H1 (cell line): Measurements from ENCODE around the gene ZNF584. TPM values are rescaled to one million over a fixed set of nuclear protein-coding genes. Genes with fewer than 3 reads are reported as not detected.
A peak's percentile ranks its signal among the peaks of the same experiment; 100 is the strongest.

Experiments used
- CTCF ChIA-PET: fragments of 300-600 bp; sonication (Branson Sonifier 250); formaldehyde crosslinking; loops from one replicate; lab custom pipeline; 2021; ENCODE audit not compliant: partially characterized antibody; lab: Charles Lee
- POLR2A ChIA-PET: fragments of 300-600 bp; sonication (Branson Sonifier 250); formaldehyde crosslinking; loops from one replicate; lab custom pipeline; 2021; ENCODE audit warnings: inconsistent platforms; ENCODE audit not compliant: partially characterized antibody; lab: Charles Lee
- DNase-seq, 2 experiments: peaks; one replicate each; pipeline versions ENCODE4 v3.0.0 to v3.0.0-alpha.2; 2010 to 2022; ENCODE audit warnings: low spot score in 2 of 2, low read depth in 1 of 2, mixed read lengths in 1 of 2
- FAIRE-seq: peaks from 2 replicates; lab custom pipeline; 2011; peaks lifted over from hg19 to GRCh38; lab: Jason Lieb, UNC
- H2AFZ ChIP-seq: 2 replicates; pipeline ENCODE4 v1.8.1; 2012; ENCODE audit warnings: low read length, inconsistent platforms
- H2AK5ac ChIP-seq: 2 replicates; pipeline ENCODE4 v1.6.1; 2013; ENCODE audit warnings: low read depth, low read length
- H2BK120ac ChIP-seq: replicated peaks from 2 replicates; pipeline ENCODE3; 2013; ENCODE audit warnings: low read depth, low read length, inconsistent platforms
- H2BK12ac ChIP-seq: 2 replicates; pipeline ENCODE4 v1.6.1; 2013; ENCODE audit warnings: low read depth, low read length
- H2BK15ac ChIP-seq: 2 replicates; pipeline ENCODE4 v1.6.1; 2013; ENCODE audit warnings: low read length
- H2BK20ac ChIP-seq: 2 replicates; pipeline ENCODE4 v1.6.1; 2013; ENCODE audit warnings: low read length
- H2BK5ac ChIP-seq: 2 replicates; pipeline ENCODE4 v1.6.1; 2013; ENCODE audit warnings: low read depth, low read length
- H3K14ac ChIP-seq: 2 replicates; pipeline ENCODE4 v1.6.1; 2013; ENCODE audit warnings: inconsistent platforms; ENCODE audit not compliant: insufficient read length
- H3K18ac ChIP-seq: 2 replicates; pipeline ENCODE4 v1.6.1; 2013; ENCODE audit warnings: low read length; ENCODE audit errors: extremely low read depth
- H3K23ac ChIP-seq: 2 replicates; pipeline ENCODE4 v1.6.1; 2013; ENCODE audit warnings: inconsistent platforms; ENCODE audit not compliant: insufficient read length
- H3K23me2 ChIP-seq: 2 replicates; pipeline ENCODE4 v1.6.1; 2013; ENCODE audit warnings: low read depth, low read length
- H3K27ac ChIP-seq: 2 replicates; pipeline ENCODE4 v1.6.1; 2011; ENCODE audit warnings: low read depth, low read length, inconsistent platforms
- H3K27me3 ChIP-seq, 4 experiments: replicated peaks in 1 of 4; 1 replicate in 1 of 4; 2 replicates in 3 of 4; pipeline versions ENCODE4 v1.6.1 to v1.8.1; 2011 to 2013; ENCODE audit warnings: low read length in 3 of 4, mild to moderate bottlenecking in 3 of 4, inconsistent platforms in 2 of 4, mixed read lengths in 2 of 4, moderate library complexity in 1 of 4; ENCODE audit not compliant: control insufficient read depth in 3 of 4, insufficient read depth in 3 of 4; ENCODE audit errors: extremely low read depth in 1 of 4
- H3K36me3 ChIP-seq, 4 experiments: 2 replicates each; pipeline versions ENCODE4 v1.6.1 to v1.8.1; 2011 to 2013; ENCODE audit warnings: mild to moderate bottlenecking in 4 of 4, low read length in 3 of 4, moderate library complexity in 2 of 4, control low read depth in 1 of 4, inconsistent platforms in 1 of 4; ENCODE audit not compliant: insufficient read depth in 4 of 4, control insufficient read depth in 2 of 4
- H3K4ac ChIP-seq: replicated peaks from 2 replicates; pipeline ENCODE3; 2013; ENCODE audit warnings: low read length, low read depth, mixed read lengths, inconsistent platforms; ENCODE audit not compliant: insufficient read length
- H3K4me1 ChIP-seq, 4 experiments: replicated peaks in 1 of 4; 1 replicate in 1 of 4; 2 replicates in 3 of 4; pipeline versions ENCODE4 v1.6.1 to v1.8.1; 2011 to 2013; ENCODE audit warnings: low read length in 3 of 4, inconsistent platforms in 2 of 4, mixed read lengths in 1 of 4; ENCODE audit not compliant: insufficient read depth in 4 of 4, control insufficient read depth in 3 of 4
- H3K4me2 ChIP-seq, 2 experiments: 2 replicates each; pipeline versions ENCODE4 v1.6.1 to v1.8.1; 2011 to 2013; ENCODE audit warnings: low read depth in 2 of 2, low read length in 2 of 2, control low read depth in 1 of 2, inconsistent platforms in 1 of 2, mild to moderate bottlenecking in 1 of 2; ENCODE audit not compliant: insufficient read depth in 1 of 2
- H3K4me3 ChIP-seq, 4 experiments: fragments of 200-600, 300-600 bp in 1 of 4; sonication (generic), shearing (Covaris generic), sonication (Bioruptor Twin) in 1 of 4; 2 replicates each; pipeline versions ENCODE4 v1.5.1 to v1.8.1; 2011 to 2016; ENCODE audit warnings: low read length in 4 of 4, low read depth in 3 of 4, control low read depth in 2 of 4, inconsistent platforms in 2 of 4, mild to moderate bottlenecking in 2 of 4, mixed read lengths in 1 of 4, moderate library complexity in 1 of 4; ENCODE audit not compliant: insufficient read depth in 2 of 4; ENCODE audit errors: extremely low read depth in 1 of 4
- H3K56ac ChIP-seq: replicated peaks from 2 replicates; pipeline ENCODE3; 2013; ENCODE audit warnings: low read depth, mild to moderate bottlenecking, mixed read lengths, low read length, inconsistent platforms; ENCODE audit not compliant: insufficient read length
- H3K79me1 ChIP-seq: 2 replicates; pipeline ENCODE4 v1.6.1; 2013; ENCODE audit warnings: low read depth, low read length, control low read depth
- H3K79me2 ChIP-seq, 2 experiments: 2 replicates each; pipeline versions ENCODE4 v1.6.1 to v1.8.1; 2012 to 2013; ENCODE audit warnings: low read length in 2 of 2, mild to moderate bottlenecking in 2 of 2, inconsistent platforms in 1 of 2; ENCODE audit not compliant: insufficient read depth in 2 of 2, control insufficient read depth in 1 of 2
- H3K9ac ChIP-seq, 4 experiments: replicated peaks in 1 of 4; 1 replicate in 1 of 4; 2 replicates in 3 of 4; pipeline versions ENCODE4 v1.6.1 to v1.8.1; 2011 to 2013; ENCODE audit warnings: low read depth in 3 of 4, low read length in 3 of 4, control low read depth in 2 of 4, mild to moderate bottlenecking in 2 of 4, moderate library complexity in 2 of 4, inconsistent platforms in 1 of 4; ENCODE audit errors: extremely low read depth in 1 of 4
- H3K9me3 ChIP-seq, 2 experiments: 2 replicates each; pipeline versions ENCODE4 v1.6.1 to v1.8.1; 2012 to 2013; ENCODE audit warnings: mild to moderate bottlenecking in 2 of 2, moderate library complexity in 2 of 2, control low read depth in 1 of 2, inconsistent platforms in 1 of 2, low read depth in 1 of 2, low read length in 1 of 2, mixed read lengths in 1 of 2; ENCODE audit not compliant: insufficient read depth in 2 of 2
- H4K20me1 ChIP-seq, 2 experiments: replicated peaks in 1 of 2; 2 replicates each; pipeline versions ENCODE3 to v1.8.1; 2011 to 2013; ENCODE audit warnings: inconsistent platforms in 2 of 2, low read length in 2 of 2, mild to moderate bottlenecking in 1 of 2; ENCODE audit not compliant: insufficient read depth in 2 of 2, control insufficient read depth in 1 of 2
- H4K5ac ChIP-seq: 2 replicates; pipeline ENCODE4 v1.6.1; 2013; ENCODE audit warnings: low read length, low read depth, mixed read lengths, inconsistent platforms; ENCODE audit not compliant: insufficient read length
- H4K8ac ChIP-seq: 2 replicates; pipeline ENCODE4 v1.8.0; 2013; ENCODE audit warnings: mild to moderate bottlenecking, moderate library complexity, low read length, inconsistent platforms; ENCODE audit not compliant: insufficient read depth; ENCODE audit errors: extremely low read depth
- H4K91ac ChIP-seq: replicated peaks from 2 replicates; pipeline ENCODE3; 2013; ENCODE audit warnings: low read length, mixed read lengths, inconsistent platforms; ENCODE audit not compliant: insufficient read length
- RAD21 ChIP-seq, 2 experiments: IDR thresholded peaks in 1 of 2; conservative IDR thresholded peaks in 1 of 2; 2 replicates each; pipeline ENCODE4 v1.6.1; 2011; ENCODE audit warnings: low read depth in 2 of 2, low read length in 2 of 2, improper control_type of control experiment in 1 of 2, inconsistent platforms in 1 of 2, mild to moderate bottlenecking in 1 of 2, moderate library complexity in 1 of 2
- RFX5 ChIP-seq: IDR thresholded peaks from 2 replicates; pipeline ENCODE4 v1.6.1; 2011; ENCODE audit warnings: low read depth, low read length, improper control_type of control experiment, borderline replicate concordance
- TEAD4 ChIP-seq: IDR thresholded peaks from 2 replicates; pipeline ENCODE4 v1.6.1; 2012; ENCODE audit warnings: low read depth, low read length, inconsistent platforms, mixed read lengths
- WGBS, 2 experiments: shearing (Covaris generic) in 1 of 2; methylation state at CpG; one replicate each; pipeline versions ENCODE4 v1.1.6 to v1.1.7; 2013 to 2015; ENCODE audit warnings: low lambda C conversion rate in 2 of 2, mixed read lengths in 2 of 2, inconsistent platforms in 1 of 2, low coverage in 1 of 2, missing lambda C conversion rate in 1 of 2; ENCODE audit not compliant: insufficient replicate concordance in 2 of 2, insufficient coverage in 1 of 2, insufficient read length in 1 of 2; ENCODE audit errors: extremely low coverage in 1 of 2, missing lambda C conversion rate in 1 of 2; 5-methylcytosine and 5-hydroxymethylcytosine counted together
- polyA plus RNA-seq, 7 experiments: library from polyadenylated mRNA; depleted of rRNA in 3 of 7; stranded (reverse) in 5 of 7; unstranded in 2 of 7; fragments of >200 nt in 5 of 7; fragments of 200-250 nt in 2 of 7; gene quantifications; 1 replicate in 5 of 7; 2 replicates in 1 of 7; 4 replicates in 1 of 7; pipeline versions ENCODE4 v1.2.1 to v1.2.3, GENCODE V29; 2011 to 2013; ENCODE audit warnings: missing spikeins in 2 of 7, mixed read lengths in 2 of 7
- total RNA-seq: library from RNA; stranded (reverse); fragmentation: NEBNext Ultra II Directional; extraction: Animal tissue kit (Norgen Biotek cat#: 25700); gene quantifications from 2 replicates; pipeline ENCODE4 v1.2.1, GENCODE V29; 2021
- TF ChIP-seq, protein P1 (sequence below), 3 experiments: IDR thresholded peaks; 1 replicate in 2 of 3; 2 replicates in 1 of 3; pipeline versions ENCODE4 v1.5.1 to v1.6.1; 2011; ENCODE audit warnings: low read length in 3 of 3, mild to moderate bottlenecking in 3 of 3, inconsistent platforms in 2 of 3, low read depth in 1 of 3, moderate library complexity in 1 of 3; ENCODE audit not compliant: insufficient read depth in 1 of 3; ENCODE audit errors: control extremely low read depth in 1 of 3

The ZNF584 gene
- total and polyA plus RNA-seq, 2 of the 8 experiments (the other 6 are each of a cell fraction or from before 2014, with no cell fraction given) = 2.5 to 5.2 TPM

DNA sequence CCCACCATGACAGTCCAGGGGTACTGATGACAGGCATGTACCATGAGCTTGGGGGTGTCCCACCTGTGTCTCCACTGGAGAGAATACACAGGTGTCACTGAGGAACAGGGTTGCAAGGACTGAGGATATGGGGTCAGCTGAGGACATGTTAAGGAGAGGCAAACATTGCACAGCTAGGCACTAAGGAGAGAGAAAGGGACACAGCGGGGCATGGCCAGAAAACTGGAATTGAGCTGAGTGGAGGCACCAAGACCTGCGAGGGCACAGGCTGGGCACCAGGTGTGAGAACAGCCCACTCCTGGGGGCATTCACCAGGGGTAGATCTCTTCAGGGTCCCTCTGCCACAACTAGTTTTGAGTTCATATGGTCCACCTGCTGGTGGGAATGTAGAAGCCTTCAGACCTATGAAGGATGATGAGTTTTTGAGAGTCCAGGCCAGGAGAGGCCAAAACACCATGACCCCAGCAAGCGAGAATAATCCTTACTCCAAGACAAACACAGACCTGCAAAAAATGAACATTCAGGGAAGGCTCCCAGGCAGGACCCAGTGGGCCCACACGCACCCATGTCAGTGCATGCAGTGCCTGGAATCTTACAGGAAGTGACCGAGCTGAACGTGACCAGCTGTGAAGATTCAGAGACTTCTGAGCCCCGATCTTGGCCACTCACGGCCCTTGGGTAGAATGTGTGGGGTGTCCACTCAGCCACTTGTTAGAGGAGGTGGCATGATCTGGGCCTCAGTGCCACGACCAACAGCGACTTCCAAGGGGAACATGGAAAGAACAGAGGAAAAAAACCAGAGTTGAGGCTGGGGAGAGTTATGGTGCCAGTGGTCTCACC, 1.4 kb upstream of the ZNF584 start:
- H3K27ac ChIP-seq = no peak overlapping the region; the same call in 1 of the 2 replicates
- H3K4me1 ChIP-seq = peaks cover 0 to 18% (median 9%) of the 10 kb centered on the region in 4 experiments; a peak in 5 of 7 replicates
- no peak for FAIRE-seq

More for the DNA sequence above, 1.4 kb upstream of the ZNF584 start:
- 78% methylated on average over 10 of the region's 10 CpGs; no CpG with 5 or more reads in 1 of the 2 experiments for WGBS, 2 experiments
- Histone ChIP-seq H2BK120ac (no peak overlapping the region), H3K9ac (peak overlapping the region in 2 of 4 experiments; percentile 75 to 78; a peak in 4 of 7 replicates), H2AK5ac (no peak overlapping the region), H3K14ac (no peak overlapping the region), H2BK12ac (no peak overlapping the region), H2BK15ac (0 out of 2 replicates have a peak overlapping the region, but pooled peaks have one; percentile 53), H3K27me3 (peaks cover 0 to 7% (median 1%) of the 10 kb centered on the region in 4 experiments; a peak in 2 of 7 replicates), H3K4ac (no peak overlapping the region), H3K4me3 (peak overlapping the region; percentile 76 to 85 (median 80); a peak in 6 of 8 replicates), H4K20me1 (peaks cover 0 to 1% of the 10 kb centered on the region in 2 experiments), H3K18ac (no peak overlapping the region), H4K5ac (no peak overlapping the region), H4K91ac (peak overlapping the region; percentile 37), H4K8ac (no peak overlapping the region), H3K23me2 (peaks cover 14% of the 10 kb centered on the region), H3K9me3 (no peaks in the 10 kb centered on the region), H2BK20ac (no peak overlapping the region), H2BK5ac (0 out of 2 replicates have a peak overlapping the region, but pooled peaks have one; percentile 82), H3K79me2 (no peaks in the 10 kb centered on the region), H3K23ac (no peak overlapping the region), H3K36me3 (no peaks in the 10 kb centered on the region), H2AFZ (no peak overlapping the region), H3K4me2 (peak overlapping the region; percentile 94 to 95), H3K56ac (no peak overlapping the region), H3K79me1 (0 out of 2 replicates have a peak, but pooled peaks cover 5% of the 10 kb centered on the region)
- ChIA-PET POLR2A (interaction anchor here (0.9 to 1.8 kb wide), 5 partner anchors 11 to 45 kb away, joined by 3 to 7 read pairs (median 4); partner anchors contain the start of genes RNF225 and ZNF497), CTCF (interaction anchor here (0.6 to 1.4 kb wide), 5 partner anchors 11 to 188 kb away, joined by 3 to 5 read pairs (median 3); no protein-coding TSS in a partner anchor)
- TF ChIP-seq RFX5 (no peak), RAD21 (IDR thresholded peaks at IDR 0.05 in 1 of 2, conservative IDR thresholded peaks at IDR 0.05 in 1 of 2; ENCODE audit: low read depth in 2 of 2, low read length in 2 of 2) (peak in 1 of 2 experiments; percentile 31; a peak in 1 of 4 replicates), TEAD4 (peak; percentile 89)
- TF ChIP-seq, protein P1, sequence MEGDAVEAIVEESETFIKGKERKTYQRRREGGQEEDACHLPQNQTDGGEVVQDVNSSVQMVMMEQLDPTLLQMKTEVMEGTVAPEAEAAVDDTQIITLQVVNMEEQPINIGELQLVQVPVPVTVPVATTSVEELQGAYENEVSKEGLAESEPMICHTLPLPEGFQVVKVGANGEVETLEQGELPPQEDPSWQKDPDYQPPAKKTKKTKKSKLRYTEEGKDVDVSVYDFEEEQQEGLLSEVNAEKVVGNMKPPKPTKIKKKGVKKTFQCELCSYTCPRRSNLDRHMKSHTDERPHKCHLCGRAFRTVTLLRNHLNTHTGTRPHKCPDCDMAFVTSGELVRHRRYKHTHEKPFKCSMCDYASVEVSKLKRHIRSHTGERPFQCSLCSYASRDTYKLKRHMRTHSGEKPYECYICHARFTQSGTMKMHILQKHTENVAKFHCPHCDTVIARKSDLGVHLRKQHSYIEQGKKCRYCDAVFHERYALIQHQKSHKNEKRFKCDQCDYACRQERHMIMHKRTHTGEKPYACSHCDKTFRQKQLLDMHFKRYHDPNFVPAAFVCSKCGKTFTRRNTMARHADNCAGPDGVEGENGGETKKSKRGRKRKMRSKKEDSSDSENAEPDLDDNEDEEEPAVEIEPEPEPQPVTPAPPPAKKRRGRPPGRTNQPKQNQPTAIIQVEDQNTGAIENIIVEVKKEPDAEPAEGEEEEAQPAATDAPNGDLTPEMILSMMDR (IDR thresholded peaks at IDR 0.05; ENCODE audit: control extremely low read depth in 1 of 3, insufficient read depth in 1 of 3, low read depth in 1 of 3, low read length in 3 of 3) = peak in 1 of 3 experiments; percentile 38; a peak in 2 of 4 replicates
- DNase-seq = no peak
